ENCODE data around the gene KCNA3. TPM values are rescaled to one million over a fixed set of nuclear protein-coding genes. Genes with fewer than 3 reads are reported as not detected.
"Not testable (repeated sequence)": the region's sequence is repeated elsewhere in the genome, so short reads cannot be mapped to it uniquely, and the experiment has no call there.

Gene KCNA3
- total RNA-seq, 1 experiment from 2014 or later: not detected

DNA sequence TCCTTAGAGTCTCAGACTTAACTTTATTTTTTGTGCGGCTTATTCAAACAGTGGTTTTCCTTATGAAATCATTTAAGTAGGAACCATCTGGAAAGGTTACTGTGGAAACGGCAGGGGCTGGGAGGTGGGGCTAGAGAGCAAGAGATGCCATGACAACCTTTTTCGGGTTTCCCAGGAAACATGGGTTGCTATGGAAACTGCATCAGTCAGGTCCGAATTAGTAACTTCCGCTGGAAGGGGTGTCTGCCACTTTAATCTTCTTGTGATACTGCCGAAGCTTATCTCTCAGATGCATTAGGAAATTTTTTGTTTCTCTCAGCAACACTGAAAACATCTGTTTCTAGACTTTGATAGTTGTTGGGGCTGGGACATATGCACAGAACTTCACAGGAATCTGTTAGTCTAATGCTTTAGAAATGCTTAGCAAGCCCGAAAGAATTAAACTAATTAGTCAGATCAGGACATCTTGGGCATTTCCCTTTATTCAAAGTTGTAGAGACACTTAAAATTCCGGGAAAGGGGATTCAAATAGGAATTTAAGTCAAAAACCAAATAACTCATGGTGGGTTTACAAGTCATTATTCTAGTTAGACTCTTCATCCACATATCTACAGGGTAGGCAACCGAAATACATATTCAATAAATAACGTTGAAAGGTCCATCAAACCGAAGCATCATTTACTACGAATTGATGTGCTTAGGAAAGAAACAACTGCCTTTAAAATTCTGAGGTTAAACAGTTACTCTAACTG lies 2.6 kb downstream of the KCNA3 start:
- H3K36me3 ChIP-seq: no peaks in the 10 kb centered on the region
- H3K4me1 ChIP-seq: no peaks in the 10 kb centered on the region
- H3K27me3 ChIP-seq: no peaks in the 10 kb centered on the region
- H3K4me3 ChIP-seq: no peak overlapping the region
- no peaks in the 10 kb centered on the region for H3K9me3 ChIP-seq (replicated peaks)
- DNase-seq: no peak
- no peak overlapping the region for H3K27ac ChIP-seq

DNA sequence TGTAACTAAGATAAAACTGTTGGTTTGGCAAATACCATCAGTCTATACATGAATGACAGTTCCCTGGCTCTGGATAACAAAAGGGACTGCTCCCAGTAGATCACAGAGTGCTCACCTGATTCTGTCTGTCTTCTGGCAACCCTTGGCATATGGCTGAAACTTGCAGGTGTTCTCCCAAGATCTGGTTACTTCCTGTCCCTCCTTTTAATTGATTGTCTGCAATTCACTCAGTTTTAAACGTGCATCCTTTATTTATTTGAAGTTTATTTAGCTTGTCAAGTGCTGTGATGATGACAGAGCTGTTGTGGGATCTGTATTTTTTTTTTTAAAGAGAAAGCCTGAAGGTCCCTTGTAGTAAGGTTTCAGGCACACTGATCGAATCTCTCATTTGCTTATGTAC lies 3.4 kb downstream of the KCNA3 start:
- H3K4me1 ChIP-seq: no peaks in the 10 kb centered on the region
- H3K9me3 ChIP-seq (replicated peaks): no peaks in the 10 kb centered on the region
- H3K4me3 ChIP-seq: no peak overlapping the region
- H3K27ac ChIP-seq: no peak overlapping the region
- H3K36me3 ChIP-seq: no peaks in the 10 kb centered on the region
- DNase-seq: no peak
- no peaks in the 10 kb centered on the region for H3K27me3 ChIP-seq

GRCh38 chr1:110668549-110668948 lies 6.2 kb downstream of the KCNA3 start:
- Histone ChIP-seq H3K4me1 (no peaks in the 10 kb centered on the region), H3K27ac (no peak overlapping the region), H3K9me3 (replicated peaks) (no peaks in the 10 kb centered on the region), H3K4me3 (no peak overlapping the region), H3K36me3 (no peaks in the 10 kb centered on the region), H3K27me3 (no peaks in the 10 kb centered on the region)
- no peak for DNase-seq

DNA sequence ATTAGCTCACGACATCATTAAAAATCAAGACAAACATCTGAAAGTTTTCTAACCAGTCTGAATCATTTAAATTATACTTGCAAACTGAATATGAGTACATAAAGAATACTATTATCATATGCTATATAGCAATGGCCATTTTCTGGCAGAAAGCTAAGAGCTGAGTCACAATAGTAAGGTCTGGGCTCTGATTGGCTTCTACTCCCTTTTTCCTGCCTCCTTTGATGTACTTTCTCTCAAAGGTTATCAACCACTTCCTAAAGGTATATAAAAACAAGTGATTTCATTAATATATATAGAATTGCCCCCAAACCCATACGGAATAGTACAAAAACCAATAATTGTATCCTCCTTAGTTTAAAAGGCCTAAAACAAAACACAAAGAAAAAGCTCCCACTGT lies 7.0 kb downstream of the KCNA3 start:
- Histone ChIP-seq H3K4me3 (no peak overlapping the region), H3K27ac (no peak overlapping the region), H3K36me3 (no peaks in the 10 kb centered on the region), H3K9me3 (replicated peaks) (no peaks in the 10 kb centered on the region), H3K27me3 (no peaks in the 10 kb centered on the region), H3K4me1 (no peaks in the 10 kb centered on the region)
- no peak for DNase-seq

- no peak for DNase-seq
- Histone ChIP-seq H3K4me3 (no peak overlapping the region), H3K27me3 (no peaks in the 10 kb centered on the region), H3K27ac (no peak overlapping the region), H3K9me3 (replicated peaks) (no peaks in the 10 kb centered on the region), H3K36me3 (no peaks in the 10 kb centered on the region), H3K4me1 (no peaks in the 10 kb centered on the region)
Observed at GRCh38 chr1:110663241-110663640, 11.5 kb downstream of the KCNA3 start.

DNA sequence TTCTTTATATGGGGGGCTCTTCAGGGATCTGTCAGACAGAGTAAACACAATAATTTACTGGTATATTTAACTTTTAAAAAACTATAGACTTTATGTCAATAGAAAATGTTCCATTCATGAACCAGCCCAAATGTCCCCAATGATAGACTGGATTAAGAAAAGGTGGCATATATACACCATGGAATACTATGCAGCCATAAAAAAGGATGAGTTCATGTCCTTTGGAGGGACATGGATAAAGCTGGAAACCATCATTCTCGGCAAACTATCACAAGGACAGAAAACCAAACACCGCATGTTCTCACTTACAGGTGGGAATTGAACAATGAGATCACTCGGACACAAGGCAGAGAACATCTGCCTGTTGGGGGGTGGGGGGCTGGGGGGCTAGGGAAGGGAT lies 15.2 kb downstream of the KCNA3 start:
- not testable (repeated sequence) for H3K36me3 ChIP-seq; H3K27ac ChIP-seq; H3K4me1 ChIP-seq; DNase-seq; H3K9me3 ChIP-seq (replicated peaks); H3K27me3 ChIP-seq; H3K4me3 ChIP-seq

DNA sequence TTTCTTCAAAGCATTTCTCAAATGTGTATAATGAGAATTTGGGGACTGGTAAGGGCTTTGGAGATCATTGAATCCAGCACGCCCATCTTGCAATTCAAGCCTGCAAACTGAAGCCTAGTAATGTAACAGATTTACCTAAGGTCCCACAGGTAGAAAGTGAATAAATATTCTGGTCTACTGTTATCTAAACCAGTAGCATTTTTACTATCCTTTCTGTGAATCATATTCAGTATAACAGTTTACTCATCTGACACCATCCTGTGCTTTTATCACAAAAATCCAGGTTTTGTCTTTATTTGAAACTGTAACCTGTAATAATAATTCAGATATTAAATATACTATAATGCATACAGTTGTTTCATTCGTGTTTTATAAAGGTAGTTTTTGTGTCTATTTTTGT lies 17.4 kb downstream of the KCNA3 start:
- Histone ChIP-seq H3K27ac (no peak overlapping the region), H3K27me3 (peaks cover 4% of the 10 kb centered on the region; the same call in 1 of the 2 replicates), H3K4me3 (no peak overlapping the region), H3K36me3 (no peaks in the 10 kb centered on the region), H3K9me3 (replicated peaks) (no peaks in the 10 kb centered on the region), H3K4me1 (no peaks in the 10 kb centered on the region)
- DNase-seq: no peak

GRCh38 chr1:110650609-110651008 lies 24.1 kb downstream of the KCNA3 start:
- no peak for DNase-seq
- no peak overlapping the region for H3K4me3 ChIP-seq
- H3K9me3 ChIP-seq (replicated peaks): no peaks in the 10 kb centered on the region
- peaks cover 4% of the 10 kb centered on the region for H3K27me3 ChIP-seq
- H3K36me3 ChIP-seq: no peaks in the 10 kb centered on the region
- H3K4me1 ChIP-seq: peaks cover 10% of the 10 kb centered on the region; the same call in 1 of the 2 replicates
- H3K27ac ChIP-seq: no peak overlapping the region

GRCh38 chr1:110648417-110648816 lies 26.3 kb downstream of the KCNA3 start:
- Histone ChIP-seq H3K4me3 (no peak overlapping the region), H3K36me3 (no peaks in the 10 kb centered on the region), H3K27ac (no peak overlapping the region), H3K4me1 (peaks cover 10% of the 10 kb centered on the region; the same call in 1 of the 2 replicates), H3K9me3 (replicated peaks) (no peaks in the 10 kb centered on the region), H3K27me3 (no peaks in the 10 kb centered on the region; the same call in 1 of the 2 replicates)
- DNase-seq: no peak

- no peaks in the 10 kb centered on the region for H3K36me3 ChIP-seq
- no peaks in the 10 kb centered on the region for H3K9me3 ChIP-seq (replicated peaks)
- peak in 1 of 2 experiments; percentile 28 for DNase-seq
- no peaks in the 10 kb centered on the region; the same call in 1 of the 2 replicates for H3K27me3 ChIP-seq
- H3K27ac ChIP-seq: no peak overlapping the region
- H3K4me3 ChIP-seq: no peak overlapping the region
- peaks cover 10% of the 10 kb centered on the region; the same call in 1 of the 2 replicates for H3K4me1 ChIP-seq
Observed at GRCh38 chr1:110647254-110647891, 27.4 kb downstream of the KCNA3 start.

- H3K4me3 ChIP-seq: no peak overlapping the region
- H3K4me1 ChIP-seq: peaks cover 10% of the 10 kb centered on the region; the same call in 1 of the 2 replicates
Observed at GRCh38 chr1:110645821-110646735, 28.7 kb downstream of the KCNA3 start.

GRCh38 chr1:110645211-110645610 lies 29.5 kb downstream of the KCNA3 start:
- H3K4me1 ChIP-seq: peaks cover 10% of the 10 kb centered on the region; the same call in 1 of the 2 replicates
- no peak overlapping the region for H3K4me3 ChIP-seq
- no peaks in the 10 kb centered on the region for H3K9me3 ChIP-seq (replicated peaks)
- H3K27ac ChIP-seq: no peak overlapping the region
- no peak for DNase-seq
- no peaks in the 10 kb centered on the region for H3K36me3 ChIP-seq
- peaks cover 5% of the 10 kb centered on the region; the same call in 1 of the 2 replicates for H3K27me3 ChIP-seq

More at GRCh38 chr1:110645821-110646735, 28.7 kb downstream of the KCNA3 start:
- Histone ChIP-seq H3K27me3 (peaks cover 5% of the 10 kb centered on the region; the same call in 1 of the 2 replicates), H3K9me3 (replicated peaks) (no peaks in the 10 kb centered on the region), H3K27ac (no peak overlapping the region), H3K36me3 (no peaks in the 10 kb centered on the region)
- peak in 1 of 2 experiments; percentile 12 for DNase-seq

DNA sequence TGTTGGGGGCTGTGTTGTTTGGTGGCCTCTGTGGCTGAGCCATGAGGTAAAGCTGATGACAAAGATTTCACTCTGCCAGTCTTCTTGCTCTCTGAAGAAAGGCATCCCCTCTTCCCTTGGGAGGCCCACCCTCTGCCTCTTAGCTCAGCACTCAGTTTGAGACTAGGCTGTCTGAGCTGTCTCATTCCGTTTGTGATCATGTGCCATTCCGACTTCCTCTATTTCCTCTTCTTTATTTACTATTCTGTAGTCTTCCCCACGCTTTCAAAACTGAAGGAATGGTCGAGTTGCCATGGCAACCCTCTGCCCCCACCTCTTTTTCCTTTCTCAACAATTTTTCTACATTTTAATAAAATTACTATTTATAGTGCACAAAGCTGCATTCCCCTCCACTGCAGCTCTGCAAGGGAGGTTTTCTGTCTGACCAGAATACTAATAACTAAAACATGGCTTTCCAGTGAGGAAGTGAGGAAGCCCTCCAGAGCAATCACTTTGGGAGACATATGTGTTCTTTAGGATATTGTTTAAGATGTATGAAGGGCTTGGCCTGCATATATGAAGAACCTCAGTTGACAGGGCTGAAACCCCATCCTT lies 30.8 kb downstream of the KCNA3 start:
- peaks cover 10% of the 10 kb centered on the region; the same call in 1 of the 2 replicates for H3K4me1 ChIP-seq
- no peak overlapping the region for H3K27ac ChIP-seq
- no peaks in the 10 kb centered on the region for H3K36me3 ChIP-seq
- H3K9me3 ChIP-seq (replicated peaks): no peaks in the 10 kb centered on the region
- H3K4me3 ChIP-seq: no peak overlapping the region
- H3K27me3 ChIP-seq: peaks cover 5% of the 10 kb centered on the region; the same call in 1 of the 2 replicates
- no peak for DNase-seq

DNA sequence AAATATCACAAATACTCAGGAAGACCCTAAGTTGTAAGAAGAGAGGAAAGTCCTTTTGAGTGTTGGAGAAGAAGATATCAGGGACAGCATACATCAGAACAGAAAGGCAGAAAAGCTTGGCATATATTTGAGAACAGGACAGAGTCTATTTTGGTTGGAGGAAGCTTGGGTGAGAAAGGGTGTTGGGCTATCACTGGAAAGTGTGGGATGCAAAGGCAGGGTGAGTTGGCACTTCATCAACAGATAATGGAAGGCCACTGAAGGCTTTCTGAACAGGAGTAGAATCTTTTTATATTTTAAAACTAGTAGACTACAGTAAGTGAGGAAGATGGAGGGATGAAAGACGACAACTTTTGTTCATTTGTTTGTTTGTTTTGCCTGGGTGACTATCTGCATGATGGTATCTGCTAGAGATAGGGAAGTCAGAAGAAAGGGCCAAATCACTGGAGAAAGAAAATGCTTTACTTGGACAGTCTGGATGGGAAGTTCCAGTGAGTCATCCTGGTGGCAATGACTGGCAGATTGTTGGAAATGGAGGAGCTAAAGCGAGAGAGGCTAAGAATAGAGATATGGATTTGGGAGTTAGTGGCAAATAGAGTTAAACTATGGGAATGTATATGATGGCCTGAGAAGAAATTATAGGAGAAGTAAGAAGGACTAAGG lies 34.9 kb downstream of the KCNA3 start:
- Histone ChIP-seq H3K36me3 (no peaks in the 10 kb centered on the region), H3K9me3 (replicated peaks) (no peaks in the 10 kb centered on the region), H3K27me3 (0 out of 2 replicates have a peak, but pooled peaks cover 5% of the 10 kb centered on the region), H3K4me3 (no peak overlapping the region), H3K27ac (no peak overlapping the region), H3K4me1 (no peaks in the 10 kb centered on the region)
- no peak for DNase-seq

Data from SJCRH30 (cell line).